Mucosa of stomach (tissue), 1 donor: ENCODE measurements around the gene POLR2M.

Experiments used
- H3K27me3 ChIP-seq: one replicate; pipeline ENCODE4 v1.7.0; 2013; ENCODE audit warnings: mild to moderate bottlenecking, low read length; ENCODE audit not compliant: control insufficient read depth, insufficient read depth
- H3K36me3 ChIP-seq: one replicate; pipeline ENCODE4 v1.7.0; 2013; ENCODE audit warnings: low read length; ENCODE audit not compliant: control insufficient read depth, insufficient read depth
- H3K4me1 ChIP-seq: one replicate; pipeline ENCODE4 v1.7.0; 2013; ENCODE audit warnings: mild to moderate bottlenecking, low read length; ENCODE audit not compliant: control insufficient read depth, insufficient read depth
- H3K4me3 ChIP-seq: one replicate; pipeline ENCODE4 v1.7.0; 2013; ENCODE audit warnings: low read length
- H3K9ac ChIP-seq: one replicate; pipeline ENCODE4 v1.7.0; 2013; ENCODE audit warnings: mild to moderate bottlenecking, low read length, moderate library complexity
- H3K9me3 ChIP-seq: one replicate; pipeline ENCODE4 v1.7.0; 2013; ENCODE audit warnings: mild to moderate bottlenecking, low read length, moderate library complexity; ENCODE audit not compliant: control insufficient read depth
- donor health status: Pancreatic carcinoma.

Gene POLR2M

DNA sequence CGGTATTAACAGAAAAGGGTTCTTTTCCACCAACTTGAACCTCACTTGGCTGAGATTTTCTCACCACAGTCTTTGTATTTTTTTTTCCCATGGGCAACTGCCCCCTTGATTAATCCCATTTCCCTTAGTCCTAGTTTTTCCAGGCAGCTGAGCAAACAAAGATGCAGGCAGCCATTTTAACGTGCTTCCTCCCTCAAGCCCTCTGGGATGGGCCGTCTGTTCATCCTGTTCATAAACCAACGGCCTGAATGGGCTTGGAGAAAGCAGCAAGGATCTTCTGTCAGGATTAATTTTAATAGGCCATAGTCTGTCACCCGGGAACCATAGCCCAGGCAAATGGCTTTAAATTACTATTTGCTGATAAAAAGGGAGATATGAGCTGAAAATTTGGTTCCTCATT, 10.4 kb upstream of the POLR2M start:
- Histone ChIP-seq H3K4me1 (no peaks in the 10 kb centered on the region), H3K4me3 (no peak overlapping the region), H3K36me3 (no peaks in the 10 kb centered on the region), H3K9ac (no peak overlapping the region), H3K27me3 (no peaks in the 10 kb centered on the region), H3K9me3 (no peaks in the 10 kb centered on the region)

GRCh38 chr15:57697588-57697987, 8.9 kb upstream of the POLR2M start:
- no peaks in the 10 kb centered on the region for H3K36me3 ChIP-seq
- H3K4me1 ChIP-seq, result no peaks in the 10 kb centered on the region
- no peak overlapping the region for H3K4me3 ChIP-seq
- no peaks in the 10 kb centered on the region for H3K9me3 ChIP-seq
- H3K9ac ChIP-seq, result no peak overlapping the region
- H3K27me3 ChIP-seq, result no peaks in the 10 kb centered on the region

- Histone ChIP-seq H3K9ac (no peak overlapping the region), H3K4me3 (no peak overlapping the region), H3K36me3 (no peaks in the 10 kb centered on the region), H3K27me3 (no peaks in the 10 kb centered on the region), H3K4me1 (no peaks in the 10 kb centered on the region), H3K9me3 (no peaks in the 10 kb centered on the region)
Observed at GRCh38 chr15:57698243-57698642, 8.3 kb upstream of the POLR2M start.

DNA sequence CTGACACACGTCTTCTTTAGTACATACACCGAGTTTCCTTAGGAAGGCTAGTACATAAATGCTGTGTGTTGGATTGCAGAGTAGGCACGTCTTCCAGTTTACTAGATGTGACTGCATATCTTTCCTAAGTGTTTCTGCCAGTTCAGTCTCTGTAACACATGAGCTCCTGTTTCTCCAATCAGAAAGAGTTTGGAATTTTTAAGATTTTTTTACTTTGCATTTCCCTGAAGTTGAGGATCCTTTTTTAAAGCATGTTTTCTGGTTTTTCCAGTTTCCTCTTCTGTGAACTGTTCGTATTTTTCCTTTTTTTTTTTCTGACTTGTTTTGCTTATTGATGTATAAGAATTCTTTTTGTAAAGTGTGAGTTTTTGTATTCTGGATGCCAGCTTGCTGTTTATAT, 7.5 kb upstream of the POLR2M start:
- H3K4me3 ChIP-seq, result no peak overlapping the region

DNA sequence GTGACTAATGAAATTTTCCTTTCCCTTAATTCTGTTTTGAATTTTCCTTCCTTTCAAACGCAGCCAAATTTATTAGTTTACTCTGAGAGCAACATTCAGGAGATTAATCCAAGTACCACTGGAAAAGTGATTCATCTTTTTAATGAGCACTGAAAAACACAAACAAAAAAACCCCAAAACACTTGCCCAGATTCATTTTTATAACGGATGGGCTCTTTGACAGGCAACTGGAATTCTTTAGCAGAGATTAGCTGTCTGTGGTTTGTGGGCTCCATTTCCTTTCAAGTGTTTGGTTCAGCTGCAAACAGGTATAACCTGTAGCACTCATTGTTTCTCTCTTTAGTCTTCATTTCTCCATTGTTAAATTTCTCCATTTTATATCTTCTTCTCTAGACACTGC, 3.1 kb upstream of the POLR2M start:
- Histone ChIP-seq H3K9ac (no peak overlapping the region), H3K4me1 (peaks cover 6% of the 10 kb centered on the region), H3K9me3 (no peaks in the 10 kb centered on the region), H3K36me3 (no peaks in the 10 kb centered on the region), H3K27me3 (no peaks in the 10 kb centered on the region), H3K4me3 (no peak overlapping the region)

More for the DNA sequence above, 7.5 kb upstream of the POLR2M start:
- Histone ChIP-seq H3K36me3 (no peaks in the 10 kb centered on the region), H3K4me1 (no peaks in the 10 kb centered on the region), H3K9me3 (no peaks in the 10 kb centered on the region), H3K9ac (no peak overlapping the region), H3K27me3 (no peaks in the 10 kb centered on the region)

- Histone ChIP-seq H3K36me3 (no peaks in the 10 kb centered on the region), H3K9me3 (no peaks in the 10 kb centered on the region), H3K27me3 (no peaks in the 10 kb centered on the region), H3K4me1 (peaks cover 6% of the 10 kb centered on the region), H3K4me3 (no peak overlapping the region), H3K9ac (no peak overlapping the region)
Observed at GRCh38 chr15:57704441-57704840, 2.1 kb upstream of the POLR2M start.

DNA sequence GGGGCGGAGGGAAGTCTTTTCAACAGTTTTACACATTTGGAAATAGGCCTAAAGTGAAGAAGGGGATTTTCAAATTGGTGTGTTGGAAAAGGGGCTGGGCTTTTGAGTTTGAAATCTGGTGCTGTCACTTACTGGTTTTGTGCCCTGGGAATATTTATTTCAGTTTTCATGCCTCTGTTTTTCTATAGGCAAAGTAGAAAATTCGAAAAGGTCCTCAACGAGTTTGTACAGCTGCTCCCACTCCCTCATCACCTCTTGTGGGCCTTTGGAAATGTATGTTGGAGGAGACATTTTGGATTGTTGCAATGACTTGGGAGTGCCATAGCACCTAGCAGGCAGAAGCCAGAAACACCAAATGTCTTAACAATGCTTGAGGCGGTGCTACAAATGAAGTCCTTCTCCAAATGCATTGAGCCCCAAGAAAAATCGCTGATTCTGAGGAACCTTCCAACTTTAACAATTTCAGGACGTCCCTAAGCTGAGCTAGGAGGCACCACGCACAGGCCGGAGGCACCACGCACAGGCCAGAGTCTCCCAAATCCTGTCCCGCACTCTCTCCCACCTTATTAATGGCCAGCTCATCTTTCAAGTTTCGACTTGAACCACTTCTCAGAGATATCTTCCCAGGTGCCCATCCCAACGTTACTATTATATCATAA, 639 bp upstream of the POLR2M start:
- Histone ChIP-seq H3K4me1 (peaks cover 6% of the 10 kb centered on the region), H3K9ac (peak overlapping the region; percentile 97), H3K36me3 (no peaks in the 10 kb centered on the region), H3K27me3 (no peaks in the 10 kb centered on the region), H3K4me3 (peak overlapping the region; percentile 65), H3K9me3 (no peaks in the 10 kb centered on the region)

- Histone ChIP-seq H3K27me3 (no peaks in the 10 kb centered on the region), H3K36me3 (no peaks in the 10 kb centered on the region), H3K9me3 (no peaks in the 10 kb centered on the region), H3K4me3 (peak overlapping the region; percentile 65), H3K9ac (no peak overlapping the region), H3K4me1 (peaks cover 6% of the 10 kb centered on the region)
Observed at GRCh38 chr15:57708047-57708446, 1.5 kb downstream of the POLR2M start.

DNA sequence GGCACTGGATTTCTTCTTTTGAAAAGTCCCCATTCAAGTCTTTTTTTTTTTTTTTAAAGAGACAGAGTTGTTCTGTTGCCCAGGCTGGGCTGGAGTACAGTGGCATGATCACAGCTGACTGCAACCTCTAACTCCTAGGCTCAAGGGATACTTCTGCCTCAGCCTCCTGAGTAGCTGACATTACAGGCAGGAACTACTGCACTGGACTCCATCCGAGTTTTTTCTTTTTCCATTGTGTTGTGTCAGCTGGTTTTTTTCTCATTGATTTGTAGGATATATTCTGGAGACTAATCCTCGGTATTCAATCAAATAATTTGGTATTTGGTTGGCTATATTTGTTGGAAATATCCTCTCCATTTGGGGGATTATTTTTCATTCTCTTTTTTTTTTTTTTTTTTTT, 11.8 kb downstream of the POLR2M start:
- Histone ChIP-seq H3K9ac (no peak overlapping the region), H3K9me3 (no peaks in the 10 kb centered on the region), H3K4me1 (no peaks in the 10 kb centered on the region), H3K36me3 (no peaks in the 10 kb centered on the region), H3K27me3 (no peaks in the 10 kb centered on the region), H3K4me3 (no peak overlapping the region)

DNA sequence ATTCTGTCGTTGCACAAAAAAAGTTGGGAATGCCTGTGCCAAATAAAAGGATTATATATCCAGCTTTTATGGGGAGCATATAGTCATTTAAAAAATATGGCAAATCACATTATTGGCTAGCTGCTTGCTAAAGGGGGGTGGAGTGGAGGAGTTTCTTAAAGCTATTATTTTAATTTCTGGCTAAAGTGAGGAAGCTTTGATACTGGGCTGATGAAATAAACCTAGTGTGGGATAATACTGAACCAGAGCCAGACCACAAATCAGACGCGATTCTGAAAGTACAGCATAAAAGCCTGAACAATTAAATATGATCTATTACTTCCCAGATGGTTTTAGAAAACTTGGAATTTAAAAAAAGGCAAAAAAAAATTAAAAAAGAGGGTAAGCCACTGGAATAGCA, 14.4 kb downstream of the POLR2M start:
- Histone ChIP-seq H3K27me3 (no peaks in the 10 kb centered on the region), H3K9ac (no peak overlapping the region), H3K4me3 (no peak overlapping the region), H3K36me3 (no peaks in the 10 kb centered on the region), H3K4me1 (no peaks in the 10 kb centered on the region), H3K9me3 (no peaks in the 10 kb centered on the region)

- H3K9ac ChIP-seq, result no peak overlapping the region
- H3K9me3 ChIP-seq, result no peaks in the 10 kb centered on the region
- H3K4me1 ChIP-seq, result no peaks in the 10 kb centered on the region
- H3K27me3 ChIP-seq, result no peaks in the 10 kb centered on the region
- no peak overlapping the region for H3K4me3 ChIP-seq
- H3K36me3 ChIP-seq, result no peaks in the 10 kb centered on the region
Observed at GRCh38 chr15:57726411-57726810, 19.9 kb downstream of the POLR2M start.

DNA sequence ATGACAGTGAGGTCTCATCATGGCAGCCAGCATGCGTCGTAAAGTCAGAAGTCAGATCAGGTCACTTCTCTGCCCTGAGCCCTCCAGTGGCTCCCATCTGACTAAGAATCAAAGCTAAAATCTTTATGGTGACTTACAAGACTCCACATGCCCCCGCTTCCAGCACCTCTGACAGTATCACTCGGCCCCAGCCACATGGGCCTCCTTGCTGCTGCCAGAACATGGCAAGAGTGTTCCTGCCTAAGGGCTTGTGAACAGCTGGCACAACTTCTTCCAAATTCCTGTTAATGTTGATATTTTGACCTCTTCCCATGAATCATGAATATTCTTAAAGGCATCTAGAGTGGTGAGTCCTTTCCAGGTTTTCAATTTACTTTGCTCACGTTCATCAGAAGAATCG, 20.5 kb downstream of the POLR2M start:
- Histone ChIP-seq H3K9me3 (no peaks in the 10 kb centered on the region), H3K9ac (no peak overlapping the region), H3K36me3 (no peaks in the 10 kb centered on the region)

GRCh38 chr15:57728436-57728835, 21.9 kb downstream of the POLR2M start:
- H3K9ac ChIP-seq, result no peak overlapping the region
- H3K27me3 ChIP-seq, result no peaks in the 10 kb centered on the region
- no peaks in the 10 kb centered on the region for H3K36me3 ChIP-seq
- H3K4me3 ChIP-seq, result no peak overlapping the region
- no peaks in the 10 kb centered on the region for H3K9me3 ChIP-seq
- no peaks in the 10 kb centered on the region for H3K4me1 ChIP-seq

More for the DNA sequence above, 20.5 kb downstream of the POLR2M start:
- Histone ChIP-seq H3K4me3 (no peak overlapping the region), H3K27me3 (no peaks in the 10 kb centered on the region), H3K4me1 (no peaks in the 10 kb centered on the region)
